Fibroblast of skin of left quadriceps (primary cell): ENCODE measurements around the gene CHGA.

Experiments
- DNase-seq, 2 experiments: peaks; one replicate each; pipeline ENCODE4 v3.0.0-alpha.2; 2013; ENCODE audit warnings: low read depth in 2 of 2

CHGA gene

DNA sequence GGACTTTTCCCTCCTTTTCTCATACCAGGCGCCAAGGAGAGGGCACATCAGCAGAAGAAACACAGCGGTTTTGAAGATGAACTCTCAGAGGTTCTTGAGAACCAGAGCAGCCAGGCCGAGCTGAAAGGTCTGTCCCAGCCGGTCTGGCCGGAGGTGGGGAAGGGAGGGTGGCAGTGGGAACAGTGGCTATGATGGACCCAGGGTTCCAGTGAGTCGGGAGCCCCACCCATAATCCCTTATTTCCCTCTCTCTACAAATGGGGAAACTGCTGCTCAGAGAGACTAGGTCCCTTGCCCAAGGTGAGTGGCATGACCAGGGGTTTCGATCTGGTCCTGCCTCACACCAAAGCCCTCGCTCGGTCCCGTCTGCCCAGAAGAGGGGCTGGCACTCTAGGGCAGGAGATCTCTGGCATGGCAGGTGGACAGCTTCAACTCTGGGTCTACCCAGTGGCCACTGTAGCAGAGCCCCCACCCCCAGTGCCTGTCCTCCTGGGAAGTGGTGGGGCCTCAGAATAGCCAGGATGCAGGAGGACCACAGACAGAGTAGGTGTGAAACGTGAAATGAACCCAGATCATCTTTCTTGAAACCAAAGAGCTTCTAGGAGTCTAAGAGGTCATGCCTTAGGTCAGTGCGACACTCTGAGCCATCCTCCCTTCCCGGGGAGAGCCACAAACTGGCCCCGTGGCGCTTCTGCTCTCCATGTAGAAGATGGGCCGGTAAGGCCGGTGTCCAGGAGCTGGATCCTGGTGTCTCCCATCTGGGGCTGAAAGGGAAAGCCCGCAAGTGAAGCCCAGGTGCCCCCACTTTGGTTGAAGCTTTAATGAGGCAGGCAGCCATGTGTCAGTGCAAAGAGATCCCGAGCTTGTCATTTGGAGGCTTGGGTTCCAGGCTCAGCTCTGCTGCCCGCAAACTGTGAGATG is 7.0 kb downstream of the CHGA start:
- DNase-seq = no peak

DNA sequence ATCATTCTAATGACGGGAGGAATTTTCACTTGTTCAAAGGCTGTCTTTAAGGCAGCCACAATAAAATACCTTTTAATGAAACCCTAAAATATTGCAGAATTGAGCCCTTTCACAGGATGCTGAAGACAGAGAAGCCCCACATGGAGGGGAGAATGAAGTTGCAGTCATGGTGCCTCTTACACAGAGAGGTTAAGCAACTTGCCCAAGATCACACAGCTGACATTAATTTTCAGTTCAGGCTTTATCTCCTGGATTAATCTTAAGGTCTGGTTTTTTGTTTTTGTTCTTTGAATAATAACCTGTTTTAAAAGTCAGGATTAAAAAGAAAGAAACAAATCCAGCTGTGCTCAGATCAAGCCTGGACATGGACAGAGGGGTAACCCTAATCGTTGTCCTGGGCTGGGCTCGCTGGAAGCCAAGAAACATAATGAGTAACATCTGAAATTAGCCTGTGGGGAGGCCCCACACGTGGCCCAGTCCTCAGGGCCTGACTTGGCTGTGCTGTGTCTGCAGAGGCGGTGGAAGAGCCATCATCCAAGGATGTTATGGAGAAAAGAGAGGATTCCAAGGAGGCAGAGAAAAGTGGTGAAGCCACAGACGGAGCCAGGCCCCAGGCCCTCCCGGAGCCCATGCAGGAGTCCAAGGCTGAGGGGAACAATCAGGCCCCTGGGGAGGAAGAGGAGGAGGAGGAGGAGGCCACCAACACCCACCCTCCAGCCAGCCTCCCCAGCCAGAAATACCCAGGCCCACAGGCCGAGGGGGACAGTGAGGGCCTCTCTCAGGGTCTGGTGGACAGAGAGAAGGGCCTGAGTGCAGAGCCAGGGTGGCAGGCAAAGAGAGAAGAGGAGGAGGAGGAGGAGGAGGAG is 8.0 kb downstream of the CHGA start:
- no peak for DNase-seq

DNA sequence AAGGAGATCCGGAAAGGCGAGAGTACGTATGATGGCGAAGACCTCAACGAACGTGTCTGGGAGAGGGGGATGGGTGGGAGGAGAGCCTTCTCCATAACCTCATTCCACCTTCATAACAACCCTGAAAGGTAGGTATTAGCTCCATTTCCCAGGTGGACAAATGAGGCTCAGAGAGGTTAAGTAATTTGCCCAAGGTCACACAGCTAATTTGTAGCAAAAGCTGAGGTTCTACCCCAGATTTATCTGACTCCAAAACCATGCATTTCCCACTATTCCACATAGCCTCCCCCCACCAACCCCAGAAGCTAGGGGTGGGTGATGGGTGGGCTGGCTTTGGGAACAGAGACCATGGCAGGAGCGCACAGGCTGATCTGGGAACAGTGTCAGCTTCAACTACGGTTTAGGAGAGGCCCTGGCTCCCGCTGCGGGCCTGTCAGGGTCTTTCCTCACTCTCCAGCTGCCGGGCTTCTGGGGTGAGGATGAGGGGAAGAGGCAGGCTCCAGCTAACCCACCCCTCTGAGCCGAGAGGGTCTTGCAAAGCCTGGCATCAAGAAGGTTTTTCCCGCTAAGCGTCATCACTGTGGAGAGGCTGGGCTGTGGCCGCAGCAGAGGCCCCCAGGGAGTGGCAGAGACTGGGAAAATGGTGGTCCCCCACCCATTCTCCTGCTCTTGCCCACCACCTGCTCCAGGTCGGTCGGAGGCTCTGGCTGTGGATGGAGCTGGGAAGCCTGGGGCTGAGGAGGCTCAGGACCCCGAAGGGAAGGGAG is 8.9 kb downstream of the CHGA start:
- DNase-seq = no peak

DNA sequence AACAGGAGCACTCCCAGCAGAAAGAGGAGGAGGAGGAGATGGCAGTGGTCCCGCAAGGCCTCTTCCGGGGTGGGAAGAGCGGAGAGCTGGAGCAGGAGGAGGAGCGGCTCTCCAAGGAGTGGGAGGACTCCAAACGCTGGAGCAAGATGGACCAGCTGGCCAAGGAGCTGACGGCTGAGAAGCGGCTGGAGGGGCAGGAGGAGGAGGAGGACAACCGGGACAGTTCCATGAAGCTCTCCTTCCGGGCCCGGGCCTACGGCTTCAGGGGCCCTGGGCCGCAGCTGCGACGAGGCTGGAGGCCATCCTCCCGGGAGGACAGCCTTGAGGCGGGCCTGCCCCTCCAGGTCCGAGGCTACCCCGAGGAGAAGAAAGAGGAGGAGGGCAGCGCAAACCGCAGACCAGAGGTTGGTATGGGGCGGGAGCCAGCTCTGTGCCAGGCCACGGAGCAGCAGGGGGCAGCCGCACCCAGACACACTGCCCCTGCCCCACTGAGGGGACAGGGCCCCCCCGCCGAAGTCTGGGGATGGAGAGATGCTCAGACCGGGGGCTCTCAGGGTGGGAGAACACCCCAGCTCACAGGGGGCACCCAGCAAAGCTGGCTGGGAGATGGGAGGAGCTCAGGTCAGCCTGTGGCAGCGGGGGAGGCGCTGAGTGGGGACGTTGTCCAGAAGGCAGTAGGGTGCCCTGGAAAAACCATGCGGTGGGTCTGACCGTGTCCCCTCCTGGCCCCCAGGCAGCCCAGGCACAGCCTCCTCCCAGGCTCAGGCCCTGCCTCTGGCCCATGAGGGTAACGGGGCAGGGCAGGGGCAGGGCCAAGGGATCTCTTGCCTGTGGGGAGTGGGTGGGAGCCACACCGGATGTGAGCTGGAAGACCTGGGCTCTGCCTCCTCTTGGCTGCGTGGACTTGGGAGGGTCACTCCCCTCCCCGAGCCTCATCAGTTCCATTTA is 9.8 kb downstream of the CHGA start:
- no peak for DNase-seq

DNA sequence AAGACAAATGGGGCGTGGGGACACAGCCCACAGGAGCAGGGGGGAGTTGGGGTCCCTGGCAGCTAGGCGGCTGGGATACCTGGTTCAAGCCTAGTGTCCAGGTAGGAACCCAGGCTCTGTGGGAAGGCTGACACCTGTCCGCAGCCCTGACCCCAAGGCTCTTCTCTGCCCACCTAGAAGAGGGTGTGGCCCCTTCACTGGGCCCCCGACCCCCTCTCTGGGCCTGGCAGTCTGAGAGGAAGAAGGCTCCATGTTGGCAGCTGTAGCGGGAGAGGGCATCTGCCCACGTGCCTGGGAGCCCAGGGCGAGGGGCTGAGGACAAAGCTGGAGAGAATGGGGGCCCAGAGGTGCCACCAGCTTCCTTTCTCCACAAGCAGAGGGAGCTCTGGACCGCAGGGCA is 10.5 kb downstream of the CHGA start:
- DNase-seq = no peak

DNA sequence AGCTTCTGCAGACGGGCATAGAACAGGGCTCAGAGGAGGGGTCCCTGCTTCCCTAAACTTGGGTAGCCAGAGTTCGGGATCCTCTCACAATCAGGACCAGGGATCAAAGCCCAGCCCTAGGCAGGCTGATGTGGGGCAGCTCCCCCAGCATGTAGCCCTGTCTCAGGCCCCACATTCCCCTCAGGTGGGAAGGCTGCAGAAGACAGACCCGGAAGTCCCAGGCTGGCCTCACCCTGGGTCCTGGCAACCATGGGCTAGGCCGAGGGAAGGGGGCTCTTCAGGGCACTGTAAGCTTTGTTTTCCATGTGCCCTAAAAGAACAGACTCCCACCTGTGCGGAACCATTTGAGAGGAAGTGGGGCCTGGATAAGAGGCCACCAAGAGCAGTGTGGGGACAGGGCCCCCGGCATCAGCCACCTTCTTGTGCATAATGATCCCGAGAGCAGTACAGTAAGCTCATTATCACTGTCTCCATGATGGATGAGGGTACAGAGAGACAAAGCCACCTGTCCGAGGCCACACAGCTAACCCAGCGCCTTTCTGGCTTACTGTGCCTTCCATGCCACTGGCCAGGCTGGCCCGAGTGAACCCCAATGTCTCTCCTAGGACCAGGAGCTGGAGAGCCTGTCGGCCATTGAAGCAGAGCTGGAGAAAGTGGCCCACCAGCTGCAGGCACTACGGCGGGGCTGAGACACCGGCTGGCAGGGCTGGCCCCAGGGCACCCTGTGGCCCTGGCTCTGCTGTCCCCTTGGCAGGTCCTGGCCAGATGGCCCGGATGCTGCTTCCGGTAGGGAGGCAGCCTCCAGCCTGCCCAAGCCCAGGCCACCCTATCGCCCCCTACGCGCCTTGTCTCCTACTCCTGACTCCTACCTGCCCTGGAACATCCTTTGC is 11.5 kb downstream of the CHGA start:
- no peak for DNase-seq

DNA sequence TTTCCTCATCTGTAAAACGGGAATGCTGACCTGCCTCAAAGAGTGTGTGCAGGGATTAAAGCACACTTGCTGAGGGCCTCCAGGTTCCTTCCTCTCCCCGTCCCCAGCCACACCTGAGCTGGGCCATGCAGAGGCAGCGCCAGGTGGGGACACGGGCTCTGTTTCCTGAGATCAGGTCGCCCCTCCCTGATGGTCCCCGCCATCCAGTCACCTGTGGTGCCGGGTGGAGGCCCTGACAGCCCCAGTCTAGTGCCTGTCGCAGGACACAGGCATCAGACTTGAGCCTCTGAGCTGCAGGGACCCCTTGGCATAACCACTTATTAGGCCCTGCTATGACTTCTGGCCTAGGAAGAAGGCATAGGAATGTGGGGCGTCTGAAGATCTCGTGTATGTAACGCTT is 12.5 kb downstream of the CHGA start:
- no peak for DNase-seq

DNA sequence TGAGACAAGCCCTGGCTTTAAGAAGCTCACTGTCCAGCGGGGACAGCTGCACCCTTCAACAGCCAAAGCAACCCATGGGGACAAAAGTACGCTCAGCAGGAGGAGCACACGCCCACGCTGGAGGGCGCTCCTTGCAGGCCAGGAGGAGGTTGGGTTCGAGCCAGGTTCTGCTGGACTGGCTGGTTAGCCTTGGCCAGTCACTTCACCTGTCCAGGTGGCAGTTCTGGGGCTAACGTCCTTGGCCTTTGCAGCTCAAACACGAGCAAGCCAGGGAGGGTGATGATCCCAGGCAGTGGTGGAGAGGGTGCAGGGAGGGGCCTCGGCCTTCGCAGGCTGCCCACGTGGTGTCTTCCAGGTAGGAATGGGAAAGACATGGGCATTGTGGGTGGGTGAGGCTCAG is 13.1 kb downstream of the CHGA start:
- no peak for DNase-seq

DNA sequence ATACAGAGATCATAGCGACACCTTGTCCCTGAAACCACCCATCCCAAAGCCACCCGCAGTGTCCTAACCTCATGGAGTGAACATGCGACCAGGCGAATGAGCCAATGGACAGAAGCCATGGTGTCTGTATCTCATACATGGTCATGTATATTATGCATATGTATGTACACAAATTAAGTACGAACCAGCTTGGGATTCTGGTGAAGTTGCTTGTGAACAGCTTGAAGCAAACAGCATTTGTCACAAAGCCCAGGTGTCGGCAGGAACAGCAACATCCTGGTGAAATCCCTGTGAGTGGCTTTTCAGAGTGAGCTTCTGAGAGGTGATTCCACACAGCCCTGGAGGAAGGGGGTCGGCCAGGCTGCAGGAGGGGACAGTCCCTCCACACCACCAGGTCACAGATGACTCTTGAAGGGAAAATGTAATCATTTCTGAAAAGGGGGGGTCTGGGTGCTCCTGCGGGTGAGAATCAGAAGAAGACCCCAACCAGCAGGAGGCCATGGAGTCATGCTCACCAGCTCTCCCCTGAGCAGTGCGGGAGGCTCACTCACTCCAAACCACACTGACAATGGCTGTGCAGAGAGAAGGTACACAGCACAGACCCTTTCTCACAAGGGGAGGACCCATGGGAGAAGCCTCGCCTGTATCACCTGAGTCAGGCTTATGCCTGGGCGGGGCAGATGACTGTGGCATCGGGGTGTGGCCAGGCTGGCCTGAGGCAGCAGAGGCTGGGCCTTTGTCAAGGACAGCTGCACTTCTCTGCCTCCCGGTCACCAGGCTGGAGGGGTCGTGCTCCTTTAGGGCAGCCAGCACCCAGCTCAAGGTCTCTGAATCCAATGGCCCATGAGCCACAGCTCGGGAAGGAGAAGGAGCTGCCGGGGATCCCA is 14.3 kb downstream of the CHGA start:
- no peak for DNase-seq

DNA sequence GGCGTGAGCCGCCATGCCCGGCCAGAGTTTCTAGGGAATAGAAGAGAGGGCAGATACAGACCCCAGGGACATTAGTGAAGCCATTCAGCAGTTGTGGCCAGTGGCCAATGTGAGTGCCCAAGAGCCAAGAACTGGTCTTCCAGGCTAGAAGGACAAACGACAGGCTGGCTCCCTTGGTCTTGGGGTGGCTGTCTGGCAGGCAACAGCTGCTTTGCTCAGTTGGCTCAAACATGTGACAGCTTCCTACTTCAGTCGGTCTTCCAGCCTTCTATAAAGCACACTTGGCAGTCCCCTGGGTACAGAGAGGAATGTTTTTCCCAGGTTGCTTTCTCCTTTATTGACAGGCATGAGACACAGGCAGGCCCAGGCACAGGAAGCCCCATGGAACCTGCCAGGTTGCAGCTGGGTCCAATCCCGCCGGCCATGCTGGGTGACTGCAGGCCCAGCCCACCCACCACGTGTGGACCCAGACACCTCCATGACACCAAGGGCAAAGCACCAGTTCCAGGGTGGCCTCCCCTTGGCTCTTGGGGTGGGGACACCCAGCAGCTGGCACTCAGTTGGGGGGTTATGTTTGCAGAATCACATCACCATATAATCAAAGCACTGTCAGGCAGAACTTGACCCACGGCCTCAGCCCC is 15.4 kb downstream of the CHGA start:
- DNase-seq = no peak

DNA sequence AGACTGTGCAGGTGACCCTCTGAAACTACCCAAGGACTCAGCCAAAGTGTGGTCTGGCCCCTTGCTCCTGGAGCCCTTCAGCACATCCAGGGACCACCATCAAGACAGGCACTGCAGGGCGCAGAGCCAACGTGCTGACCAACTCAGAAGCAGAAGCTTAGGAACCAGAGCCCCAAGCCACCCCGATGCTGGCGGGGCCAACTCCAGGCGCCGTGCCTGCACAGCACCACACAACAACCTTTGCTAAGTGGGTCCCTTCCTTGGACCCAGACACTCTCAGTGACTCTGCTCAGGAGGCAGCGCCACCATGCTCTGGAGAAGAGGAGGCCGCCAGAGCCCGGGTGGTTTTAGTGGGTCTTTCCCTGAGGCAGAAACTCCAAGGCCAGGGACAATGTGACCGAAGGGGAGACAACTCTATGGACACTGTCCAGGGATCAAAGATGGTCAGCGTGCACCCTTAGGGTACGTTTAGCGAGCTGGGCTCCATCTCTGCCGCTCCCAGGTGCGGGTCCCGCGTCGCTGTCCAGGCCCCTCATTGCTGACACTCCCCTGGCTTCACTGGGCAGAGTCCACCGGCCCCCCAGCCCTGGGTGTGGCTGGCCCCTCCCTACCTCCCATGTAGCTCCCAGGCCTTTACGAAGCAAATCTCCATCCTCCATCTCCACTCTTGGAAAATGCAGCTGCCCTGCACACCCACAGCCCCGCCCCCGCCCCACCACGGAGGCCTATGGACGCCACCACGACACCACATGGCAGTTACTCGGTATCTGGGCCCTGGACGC is 16.1 kb downstream of the CHGA start:
- DNase-seq = no peak

DNA sequence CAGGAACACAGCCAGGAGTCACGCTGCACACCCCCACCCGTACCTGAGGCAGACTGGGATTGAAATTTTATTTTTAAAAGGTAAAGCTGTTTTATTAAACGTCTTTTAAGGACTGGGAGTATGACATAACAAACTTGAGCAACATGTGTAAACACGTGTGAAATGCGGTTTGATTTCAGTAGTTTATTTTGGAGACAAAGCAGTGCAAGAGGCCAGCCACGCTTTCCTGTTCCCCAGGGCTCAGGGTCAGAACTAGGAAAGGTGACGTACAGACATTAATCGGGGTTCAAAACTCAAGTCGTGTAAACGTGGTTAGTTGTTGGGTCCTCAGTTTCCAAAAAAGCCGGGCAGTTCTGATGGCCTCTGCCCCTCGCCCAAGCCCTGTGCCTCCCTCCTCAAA is 16.7 kb downstream of the CHGA start:
- no peak for DNase-seq

DNA sequence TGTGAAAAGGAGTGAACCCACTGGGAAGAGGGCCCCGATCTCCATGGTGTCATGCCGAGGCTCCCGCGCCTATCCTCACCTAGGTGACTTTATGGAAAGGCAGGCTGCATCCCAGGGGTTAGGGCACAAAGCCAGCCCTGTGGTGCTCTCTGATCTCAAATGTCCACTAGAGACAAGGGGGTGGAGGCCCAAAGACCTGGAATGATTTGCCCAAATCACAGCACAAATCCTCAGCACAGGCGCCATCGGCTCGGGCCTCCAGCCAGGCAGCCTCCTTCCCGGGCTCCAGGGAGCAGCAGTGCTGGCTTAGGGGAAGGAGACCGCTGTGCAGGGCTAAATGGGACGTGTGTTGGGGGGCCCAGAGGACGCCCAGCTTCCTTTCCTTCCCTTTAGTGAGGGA is 17.6 kb downstream of the CHGA start:
- DNase-seq = no peak

DNA sequence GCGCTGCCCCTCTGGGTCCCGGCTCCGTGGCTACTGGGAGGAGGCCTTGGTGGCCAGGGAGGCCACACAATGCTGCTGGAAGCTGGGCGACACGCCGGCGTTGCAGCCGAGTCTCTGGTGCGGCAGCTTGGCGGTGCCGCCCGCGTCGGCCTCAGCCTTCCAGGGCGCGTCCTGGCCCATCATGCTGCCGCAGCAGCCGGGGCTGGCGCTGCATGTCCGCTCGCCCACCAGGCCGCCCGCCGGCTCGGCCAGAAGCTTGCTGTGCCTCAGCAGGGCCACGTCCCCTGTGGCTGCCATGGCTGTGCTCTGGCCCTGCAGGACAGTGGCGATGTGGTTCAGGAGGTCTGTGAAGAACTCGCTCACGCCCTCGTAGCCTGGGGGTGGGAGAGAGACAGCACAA is 18.6 kb downstream of the CHGA start:
- DNase-seq = no peak

DNA sequence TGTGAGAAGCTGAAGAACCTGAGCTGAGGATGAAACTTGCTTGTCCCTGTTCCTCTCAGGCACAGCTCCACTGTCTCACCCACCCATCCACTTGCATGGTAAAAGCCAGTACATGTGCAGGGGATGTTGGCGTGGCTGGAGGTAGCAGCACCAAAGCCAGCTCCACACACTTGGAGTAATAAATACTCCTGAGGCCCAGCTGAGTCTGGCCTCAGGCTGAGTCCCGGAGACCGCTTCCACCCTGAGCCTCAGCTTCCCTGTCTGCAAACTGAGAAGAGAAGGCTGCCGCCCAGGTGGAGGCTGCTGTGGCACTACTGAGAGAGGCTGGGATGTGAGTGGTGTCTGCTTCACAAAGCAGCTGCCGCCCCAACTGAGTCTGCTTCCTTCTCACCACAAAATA is 19.2 kb downstream of the CHGA start:
- DNase-seq = no peak

DNA sequence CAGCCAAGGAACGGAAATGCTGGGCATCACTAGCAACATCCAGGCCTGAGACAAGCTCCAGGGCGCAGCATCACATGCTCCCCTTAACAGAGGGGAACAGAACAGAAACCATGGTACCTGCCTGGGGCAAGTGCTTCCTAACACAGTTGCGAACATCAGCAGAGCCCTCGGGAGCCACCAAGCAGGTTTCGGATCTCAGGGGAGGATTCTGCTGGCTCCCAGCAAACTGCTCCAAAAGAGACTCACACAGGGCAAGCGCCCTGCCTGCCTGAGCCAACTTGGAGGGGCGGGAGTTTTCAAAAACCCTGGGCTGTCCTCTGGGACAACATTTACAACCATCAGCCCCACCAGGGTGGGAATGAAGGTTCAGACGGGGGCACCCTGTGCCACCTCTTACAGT is 19.6 kb downstream of the CHGA start:
- no peak for DNase-seq

DNA sequence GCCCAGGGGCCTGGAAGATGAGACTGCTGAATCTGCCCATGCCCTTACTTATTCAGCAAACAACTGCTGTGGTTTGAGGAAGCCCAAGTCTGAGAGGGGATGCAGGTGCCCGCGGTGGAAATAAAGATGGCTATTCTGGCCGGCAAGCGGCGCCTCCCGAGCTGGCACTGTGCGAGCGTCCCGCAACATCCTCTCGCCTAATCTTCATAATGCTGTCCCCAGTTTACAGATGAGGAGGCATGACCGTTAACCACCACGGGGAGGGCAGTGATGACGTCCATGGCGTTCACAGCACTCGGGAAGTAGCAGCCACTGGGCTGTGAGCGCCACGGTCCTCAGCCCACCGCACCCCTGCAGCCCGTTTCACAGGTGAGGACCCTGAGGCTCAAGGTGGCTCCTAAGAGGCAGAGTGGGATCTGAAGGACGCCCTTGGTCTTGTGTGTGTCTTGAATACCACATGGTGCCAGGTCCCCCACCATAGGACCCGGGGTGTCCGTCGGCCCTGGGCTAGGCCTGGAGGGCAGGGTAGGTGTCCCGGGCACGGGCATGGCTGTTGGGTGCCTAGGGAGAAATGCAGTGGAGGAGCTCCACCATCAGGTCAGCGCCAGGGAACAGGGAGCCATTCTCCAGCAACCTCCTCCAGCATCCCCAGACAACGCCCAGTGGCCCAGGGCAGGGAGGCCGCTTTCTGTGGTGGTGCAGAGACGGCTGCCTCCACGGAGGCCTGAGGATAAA is 20.2 kb downstream of the CHGA start:
- DNase-seq = no peak
